ENCODE data around the gene WNT3.
"Not testable (repeated sequence)": the region's sequence is repeated elsewhere in the genome, so short reads cannot be mapped to it uniquely, and the experiment has no call there.

Gene WNT3

GRCh38 chr17:46812624-46813318 is 5.7 kb downstream of the WNT3 start:
- no peak for DNase-seq

GRCh38 chr17:46811978-46812583 is 6.4 kb downstream of the WNT3 start:
- DNase-seq, result peak; percentile 40

DNA sequence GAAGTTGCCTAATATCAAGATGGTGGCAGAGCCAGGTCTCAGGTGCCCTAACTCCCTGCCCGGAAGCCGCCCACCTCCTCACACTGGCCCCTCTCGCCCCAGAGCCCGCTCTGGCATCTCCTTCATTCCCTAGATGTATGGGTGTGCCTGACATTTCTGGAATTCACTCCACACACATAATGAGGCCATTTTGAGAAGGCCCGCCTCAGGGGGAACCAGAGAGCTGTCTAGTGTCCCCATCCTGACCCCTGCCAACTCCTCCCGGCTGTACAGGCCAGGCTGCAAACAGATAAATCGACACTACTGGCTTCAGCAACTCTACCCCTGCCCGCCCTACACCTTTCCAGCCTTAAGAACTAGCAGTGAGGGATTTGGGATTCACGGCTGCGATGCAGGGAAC is 7.7 kb downstream of the WNT3 start:
- no peak for DNase-seq

GRCh38 chr17:46809110-46809571 is 9.4 kb downstream of the WNT3 start:
- no peak for DNase-seq

DNA sequence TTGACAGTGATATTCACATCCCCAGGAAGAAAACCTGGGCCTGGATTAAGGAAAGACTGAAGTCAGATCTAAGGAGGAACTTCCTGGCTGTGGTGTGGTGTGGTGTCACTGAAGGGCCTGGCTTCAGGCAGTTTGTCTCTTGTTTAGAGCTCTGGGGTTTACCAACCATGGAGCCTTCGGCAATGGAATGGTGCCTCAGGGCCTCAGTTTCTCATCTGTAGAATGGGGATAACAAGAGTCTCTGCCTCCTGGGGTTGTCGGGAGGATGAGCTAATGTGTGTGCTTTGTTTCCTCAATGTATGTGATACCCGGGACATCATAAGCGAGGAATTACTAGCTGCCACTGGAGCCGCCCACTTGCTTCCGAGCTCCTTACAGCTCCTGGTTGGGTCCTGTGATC is 12.7 kb downstream of the WNT3 start:
- DNase-seq, result no peak

GRCh38 chr17:46803544-46803943 is 14.9 kb downstream of the WNT3 start:
- DNase-seq, result no peak

DNA sequence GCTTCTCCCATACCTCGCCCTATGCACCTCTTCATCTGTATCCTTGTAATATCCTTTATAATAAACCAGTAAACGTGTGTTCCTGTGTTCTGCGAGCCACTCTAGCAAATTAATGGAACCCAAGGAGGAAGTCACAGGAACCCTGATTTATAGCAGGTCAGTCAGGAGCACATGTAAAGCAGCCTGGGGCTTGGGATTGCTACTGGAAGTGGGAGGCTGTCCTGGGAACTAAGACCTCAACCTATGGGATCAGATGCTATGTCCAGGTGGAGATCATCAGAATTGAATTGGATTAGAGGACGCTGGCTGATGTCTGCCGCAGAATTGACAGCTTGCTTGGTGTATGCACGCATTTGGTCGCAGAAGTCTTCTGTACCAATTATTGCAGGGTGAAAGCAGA is 15.7 kb downstream of the WNT3 start:
- DNase-seq, result no peak

- no peak for DNase-seq
Observed at GRCh38 chr17:46800573-46800972, 17.9 kb downstream of the WNT3 start.

GRCh38 chr17:46796956-46797530 is 21.4 kb downstream of the WNT3 start:
- no peak for DNase-seq

DNA sequence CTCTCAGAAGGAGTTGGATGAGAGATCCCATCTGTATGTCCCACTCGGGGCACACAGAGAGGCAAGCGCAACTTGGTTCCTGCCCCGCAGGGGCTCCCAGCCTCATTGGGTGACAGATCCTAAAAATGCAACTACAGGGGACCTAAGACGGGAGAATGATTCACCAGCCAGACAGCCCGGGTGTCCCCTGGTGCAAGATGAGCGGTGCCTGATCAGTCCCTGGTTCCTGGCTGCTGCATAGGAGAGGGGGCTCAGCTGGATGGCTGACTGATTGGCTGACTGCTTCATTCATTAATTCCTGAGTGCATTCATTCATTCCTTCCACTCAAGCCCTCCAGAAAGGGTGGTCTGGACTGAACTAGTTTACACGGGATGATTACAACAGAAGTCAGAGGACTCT is 22.0 kb downstream of the WNT3 start:
- no peak for DNase-seq

DNA sequence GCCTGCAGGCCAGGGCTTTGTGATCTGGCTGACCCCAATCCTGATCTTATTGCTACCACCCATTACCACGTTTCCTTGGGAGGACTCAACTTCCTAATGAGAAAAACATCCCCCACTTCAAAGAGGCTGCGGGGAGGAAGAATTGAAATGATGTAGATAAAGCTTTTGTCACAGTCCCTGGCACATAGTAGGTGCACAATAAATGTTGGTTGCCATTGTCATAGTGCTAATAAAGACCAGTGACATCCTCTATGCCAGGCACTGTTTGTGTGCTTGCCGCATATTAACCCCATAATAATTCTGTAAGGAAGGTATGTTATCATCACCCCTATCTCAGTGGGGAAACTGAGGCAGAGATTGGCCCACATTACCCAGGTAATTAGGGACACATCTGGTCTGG is 22.4 kb downstream of the WNT3 start:
- DNase-seq, result no peak

- DNase-seq, result no peak
Observed at GRCh38 chr17:46795379-46795952, 23.0 kb downstream of the WNT3 start.

DNA sequence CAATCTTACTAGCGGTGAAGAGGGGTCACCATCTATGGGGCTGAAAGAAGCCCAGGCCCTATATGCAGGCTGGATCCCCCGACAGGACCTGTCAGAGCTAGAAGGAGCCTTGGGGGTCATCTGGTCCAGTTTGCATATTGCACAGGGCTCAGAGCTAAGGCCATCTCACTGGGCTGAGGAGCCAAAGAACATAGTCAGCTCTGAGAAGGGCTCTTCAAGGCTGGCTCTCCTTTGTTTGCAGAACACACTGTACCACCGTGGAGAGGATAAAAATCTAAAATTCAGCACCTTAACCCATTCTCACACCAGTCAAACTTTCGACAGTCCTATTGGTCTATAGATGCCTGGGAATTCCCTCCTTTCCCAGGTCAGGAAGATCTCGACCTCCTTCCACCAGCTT is 24.2 kb downstream of the WNT3 start:
- DNase-seq, result no peak

DNA sequence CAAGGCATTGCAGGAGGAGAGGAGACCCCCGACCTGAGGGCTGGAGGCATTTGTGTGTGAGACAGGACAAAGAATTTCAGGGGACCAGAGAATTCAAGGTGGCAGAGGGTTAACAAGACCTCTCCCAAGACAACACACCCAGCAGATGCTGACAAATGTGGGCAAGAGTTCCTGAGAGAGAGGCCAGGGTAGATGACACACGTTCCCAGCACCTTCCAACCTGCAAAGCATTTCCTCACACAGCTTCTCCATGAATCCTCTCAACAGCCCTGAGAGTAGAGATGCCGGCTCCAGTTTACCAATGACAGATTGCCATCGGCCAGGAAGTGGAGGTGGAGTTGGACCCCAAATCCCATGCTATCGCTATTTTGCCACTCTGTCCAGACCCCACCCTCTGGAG is 25.0 kb downstream of the WNT3 start:
- DNase-seq, result no peak

DNA sequence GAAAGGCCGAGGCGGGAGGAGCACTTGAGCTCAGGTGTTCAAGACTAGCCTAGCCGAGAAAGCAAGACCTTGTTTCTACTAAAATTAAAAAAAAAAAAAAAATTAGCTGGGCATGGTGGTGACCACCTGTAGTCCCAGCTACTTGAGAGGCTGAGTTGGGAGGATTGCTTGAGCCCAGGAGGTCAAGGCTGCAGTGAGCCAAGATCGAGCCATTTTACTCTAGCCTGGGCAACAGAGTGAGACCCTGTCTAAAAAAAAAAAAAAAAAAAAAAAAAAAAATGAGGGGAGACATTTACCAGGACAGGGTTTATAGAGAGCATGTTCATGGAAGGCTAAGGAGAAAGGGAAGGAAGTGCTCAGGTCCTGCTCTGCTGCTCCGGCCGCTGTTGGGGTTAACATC is 25.5 kb downstream of the WNT3 start:
- DNase-seq, result not testable (repeated sequence)

GRCh38 chr17:46792071-46792470 is 26.4 kb downstream of the WNT3 start:
- DNase-seq, result no peak

GRCh38 chr17:46791531-46791930 is 27.0 kb downstream of the WNT3 start:
- DNase-seq, result no peak

DNA sequence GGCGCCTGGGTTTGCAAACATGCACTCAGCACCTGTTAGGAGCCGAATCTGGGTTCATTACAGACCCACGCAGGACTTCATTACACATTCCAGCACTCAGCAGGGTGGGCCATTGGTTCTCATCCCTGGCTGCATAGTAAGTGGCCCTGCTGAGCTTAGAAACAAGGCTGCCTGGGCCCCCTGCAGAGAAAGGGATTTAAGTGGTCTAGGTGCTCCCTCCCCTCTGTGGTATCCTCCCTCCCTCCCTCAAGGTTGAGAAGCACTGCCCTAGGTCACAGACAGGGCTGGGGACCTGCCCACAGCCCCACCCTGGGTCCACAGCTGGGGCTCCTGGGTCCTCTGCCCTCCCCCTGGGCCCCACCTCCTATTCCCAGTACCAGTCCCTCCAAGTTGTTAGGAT is 28.3 kb downstream of the WNT3 start:
- DNase-seq, result no peak

GRCh38 chr17:46789610-46790009 is 28.9 kb downstream of the WNT3 start:
- DNase-seq, result no peak

GRCh38 chr17:46788796-46789195 is 29.7 kb downstream of the WNT3 start:
- DNase-seq, result no peak

- no peak for DNase-seq
Observed at GRCh38 chr17:46788300-46788699, 30.2 kb downstream of the WNT3 start.

- no peak for DNase-seq
Observed at GRCh38 chr17:46787478-46787877, 31.0 kb downstream of the WNT3 start.

DNA sequence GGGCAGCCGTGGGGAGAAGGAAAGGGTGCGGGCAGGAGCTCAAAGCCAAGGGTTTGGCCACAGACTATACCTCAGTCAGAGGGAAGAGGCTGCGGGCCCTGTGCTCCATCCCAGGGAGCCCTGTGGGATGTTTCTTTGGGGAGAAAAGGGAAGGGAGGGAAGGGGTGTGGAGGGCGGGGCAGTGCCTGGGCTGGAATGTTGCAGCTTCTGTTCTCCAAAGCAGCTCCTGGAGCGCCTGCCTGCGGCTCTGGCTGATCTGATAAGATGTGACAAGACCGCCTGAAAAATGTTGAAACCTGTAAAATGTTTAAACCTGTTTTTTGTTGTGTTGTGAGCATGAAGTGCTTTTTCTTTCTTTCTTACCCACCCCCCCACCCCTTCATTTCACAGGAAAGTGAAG is 32.8 kb downstream of the WNT3 start:
- no peak for DNase-seq

GRCh38 chr17:46783031-46783593 is 35.4 kb downstream of the WNT3 start:
- no peak for DNase-seq

Measured in HCEC 1CT (cell line).